T follicular helper cell (primary cell): ENCODE results near the gene RGS5.

Experiments
- DNase-seq: peaks from one replicate; pipeline ENCODE4 v3.0.0-alpha.2; 2020; ENCODE audit warnings: low read depth

The RGS5 gene

GRCh38 chr1:163144418-163144817 lies 58.3 kb downstream of the RGS5 start:
- DNase-seq = no peak

DNA sequence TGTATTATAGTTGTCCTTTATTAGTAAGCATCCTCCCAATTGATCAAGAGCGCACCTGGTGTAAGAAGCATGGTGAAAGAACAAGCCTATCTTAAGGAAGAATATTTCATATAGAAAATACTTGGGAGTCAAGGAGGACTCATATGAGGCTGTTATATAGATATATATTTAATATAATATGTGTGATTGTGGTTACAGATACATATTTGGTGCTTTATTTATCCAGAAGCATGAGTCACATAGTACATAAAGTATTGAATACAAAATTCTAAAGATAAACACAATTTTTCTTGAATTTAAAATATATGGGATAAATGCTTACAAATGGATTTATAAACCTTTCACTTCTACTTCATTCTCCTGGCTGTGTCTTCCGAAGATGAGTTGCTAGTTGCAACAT lies 60.6 kb downstream of the RGS5 start:
- DNase-seq = no peak

GRCh38 chr1:163141556-163141955 lies 61.2 kb downstream of the RGS5 start:
- DNase-seq = no peak

DNA sequence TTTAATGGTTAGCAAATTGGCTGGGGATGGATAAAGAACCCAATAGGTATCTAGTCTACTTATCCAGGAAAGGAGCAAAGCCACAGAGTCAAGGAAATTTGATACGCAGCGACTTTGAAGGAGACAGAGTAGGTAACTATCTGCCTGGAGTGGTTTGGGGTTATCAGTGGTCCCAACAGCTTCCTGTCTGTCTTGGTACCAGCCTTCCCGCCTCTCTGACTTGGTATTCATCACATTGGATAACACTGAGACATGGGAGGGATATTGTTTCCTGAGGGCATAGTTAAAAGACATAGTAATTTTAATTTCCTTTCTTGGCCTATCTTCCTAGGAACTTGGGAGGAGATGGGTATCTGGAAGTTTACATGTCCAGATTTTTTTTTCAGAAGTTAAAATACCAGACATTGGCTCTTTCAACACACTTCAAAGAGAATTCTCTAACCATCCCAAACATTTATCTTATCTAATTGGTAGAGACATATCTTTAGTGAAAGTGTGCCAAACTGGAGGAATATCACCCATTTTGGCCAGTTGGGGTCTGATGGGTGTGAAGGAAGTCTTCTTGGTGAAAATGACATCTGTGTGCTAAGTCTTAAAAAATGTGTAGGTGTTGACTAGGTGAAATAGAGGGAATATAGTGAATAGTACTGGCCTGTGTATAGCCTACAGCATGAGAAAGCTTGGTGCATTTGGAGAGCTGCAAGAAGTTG lies 65.0 kb downstream of the RGS5 start:
- DNase-seq = no peak

GRCh38 chr1:163131981-163132380 lies 70.7 kb downstream of the RGS5 start:
- no peak for DNase-seq

- DNase-seq = no peak
Observed at GRCh38 chr1:163130225-163130856, 72.4 kb downstream of the RGS5 start.

DNA sequence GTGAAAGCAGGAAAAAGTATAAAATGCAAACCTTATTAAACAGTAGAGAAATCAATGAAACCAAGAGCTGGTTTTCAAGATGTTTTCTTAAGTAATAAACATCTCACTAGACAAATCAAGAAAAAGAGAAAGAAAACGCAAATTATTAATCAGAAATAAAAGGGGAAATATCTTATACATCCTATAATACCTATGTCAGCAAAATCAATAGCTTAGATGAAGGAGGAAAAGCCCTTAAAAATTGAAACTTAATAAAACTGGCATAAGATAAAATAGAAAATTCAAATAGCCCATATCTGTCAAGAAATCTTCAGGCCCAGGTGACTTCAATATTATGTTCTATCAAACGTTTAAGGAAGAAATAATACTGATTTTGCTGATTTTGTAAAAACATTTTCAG lies 74.4 kb downstream of the RGS5 start:
- DNase-seq = no peak

DNA sequence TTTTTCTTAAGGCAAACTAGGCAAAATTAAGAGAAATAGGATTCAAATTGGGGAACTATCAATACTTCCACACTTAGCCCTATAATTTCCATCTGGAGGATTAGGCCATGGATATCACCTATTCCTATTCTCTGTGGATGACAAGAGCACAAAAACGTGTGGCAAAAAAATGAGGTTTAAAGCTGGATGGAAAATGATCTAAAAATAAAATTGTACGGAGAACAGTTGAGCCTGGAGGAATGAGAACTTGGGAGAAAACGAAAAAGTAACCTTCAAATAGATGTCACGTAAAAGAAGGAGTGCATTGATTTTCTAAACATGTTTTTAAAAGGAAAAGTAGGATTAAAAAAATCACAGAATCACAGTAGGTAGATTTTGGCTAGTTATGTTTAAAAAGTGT lies 77.9 kb downstream of the RGS5 start:
- DNase-seq = no peak

- no peak for DNase-seq
Observed at GRCh38 chr1:163120372-163120771, 82.3 kb downstream of the RGS5 start.

- DNase-seq = no peak
Observed at GRCh38 chr1:163119707-163120106, 83.0 kb downstream of the RGS5 start.

DNA sequence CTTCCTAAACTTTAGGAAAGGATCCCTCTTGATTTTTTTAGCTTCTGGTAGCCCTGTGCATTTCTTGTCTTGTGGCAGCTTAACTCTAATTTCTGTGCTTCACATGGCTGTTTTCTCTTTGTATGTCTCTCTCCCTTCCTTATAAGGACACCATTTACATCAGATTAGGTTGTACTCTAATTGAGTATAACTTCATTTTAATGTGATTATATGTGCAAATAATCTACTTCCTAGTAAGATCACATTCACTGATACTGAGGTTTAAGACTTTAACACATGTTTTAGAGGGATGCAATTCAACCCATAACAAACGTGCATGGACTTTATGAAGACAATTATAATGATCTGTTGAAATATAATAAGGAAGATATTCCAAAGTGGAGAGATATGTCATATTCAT lies 86.8 kb downstream of the RGS5 start:
- no peak for DNase-seq

- DNase-seq = no peak
Observed at GRCh38 chr1:163107655-163108054, 95.1 kb downstream of the RGS5 start.

- DNase-seq = no peak
Observed at GRCh38 chr1:163106364-163106987, 96.2 kb downstream of the RGS5 start.

DNA sequence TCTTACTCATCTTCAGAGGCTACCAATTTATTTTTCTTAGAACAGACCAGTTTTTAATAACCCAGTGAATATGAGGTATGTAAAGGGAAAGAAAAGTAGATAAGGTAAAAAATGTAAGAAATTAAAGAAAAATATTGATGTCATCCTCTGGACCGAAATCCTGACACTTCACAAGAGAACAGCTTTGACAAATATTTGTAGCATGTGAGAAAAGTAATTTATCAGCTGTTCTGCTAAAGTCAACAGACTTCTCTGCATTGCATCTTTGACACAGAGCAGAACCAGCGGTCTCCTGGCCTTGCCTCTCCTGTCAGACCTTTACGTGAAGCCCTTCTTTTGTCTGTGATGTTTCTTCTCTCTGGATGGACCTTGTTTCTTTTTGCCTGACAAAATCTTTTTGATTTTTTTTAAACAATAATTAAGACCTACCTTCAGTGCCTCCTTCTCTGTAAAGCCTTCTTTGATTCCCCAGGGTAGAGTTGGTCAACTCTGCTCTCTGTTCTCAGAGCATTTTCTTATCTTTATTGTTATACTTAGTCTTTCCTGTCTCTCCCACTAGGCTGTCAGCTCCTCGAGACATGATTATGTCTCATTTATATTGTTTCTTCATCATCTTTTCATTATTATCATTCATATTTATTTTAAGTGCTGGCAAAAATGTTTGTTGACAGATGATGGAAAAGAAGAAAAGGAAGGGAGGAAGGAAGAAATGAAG lies 98.2 kb downstream of the RGS5 start:
- DNase-seq = no peak

GRCh38 chr1:163102590-163102989 lies 100.1 kb downstream of the RGS5 start:
- no peak for DNase-seq

DNA sequence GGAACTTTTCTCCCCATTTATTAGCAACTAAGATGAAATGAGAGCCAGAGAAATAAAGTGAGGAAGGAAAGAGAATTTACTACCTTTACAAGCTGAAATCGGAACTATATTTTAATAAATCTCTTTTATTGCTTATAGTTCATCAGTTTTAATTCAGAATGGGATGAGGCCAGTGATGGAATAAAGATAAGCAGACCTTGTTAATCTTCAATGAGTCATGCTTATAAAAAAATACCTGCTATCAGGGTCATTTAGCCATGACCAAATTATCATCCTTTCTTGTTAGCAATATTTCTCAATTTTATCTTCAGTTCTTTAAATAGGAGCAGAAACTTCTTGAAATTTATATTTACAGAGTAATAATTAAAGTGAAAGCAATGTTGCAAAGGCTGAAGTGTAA lies 107.5 kb downstream of the RGS5 start:
- no peak for DNase-seq

DNA sequence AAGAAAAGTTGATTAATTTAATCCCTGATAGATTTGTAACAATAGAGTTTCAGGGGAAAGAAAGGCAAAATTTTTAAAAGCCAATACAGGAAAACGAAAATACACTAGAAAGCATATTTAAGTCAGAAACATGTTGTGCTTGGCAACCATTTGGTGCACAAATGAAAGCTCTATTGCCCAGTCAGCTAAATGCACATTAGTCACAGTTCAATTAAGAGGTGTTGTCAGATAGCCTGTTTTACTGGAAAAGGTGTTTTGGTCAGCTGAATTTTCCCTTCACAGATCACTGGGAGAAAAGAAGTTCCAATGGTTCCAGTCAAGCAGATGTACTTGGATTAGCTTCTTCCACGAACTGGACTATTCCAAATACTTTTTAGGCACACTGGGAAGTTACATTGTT lies 108.1 kb downstream of the RGS5 start:
- DNase-seq = no peak

GRCh38 chr1:163094182-163094581 lies 108.5 kb downstream of the RGS5 start:
- no peak for DNase-seq

DNA sequence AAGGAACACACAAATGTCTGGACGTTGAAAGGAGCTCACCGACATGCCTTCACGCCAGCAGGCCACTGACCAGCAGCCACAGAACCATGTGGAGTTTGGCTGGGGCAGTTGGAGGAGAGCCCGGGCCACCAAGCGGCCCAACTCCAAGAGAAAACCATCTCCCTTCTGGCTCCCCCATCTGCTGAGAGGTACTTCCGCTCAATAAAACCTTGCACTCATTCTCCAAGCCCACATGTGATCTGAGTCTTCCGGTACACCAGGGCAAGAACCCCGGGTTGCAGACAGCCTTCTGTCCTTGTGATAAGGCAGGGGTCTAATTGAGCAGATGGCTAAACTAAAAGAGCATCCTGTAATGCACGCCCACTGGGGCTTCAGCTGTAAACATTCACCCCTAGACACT lies 109.1 kb downstream of the RGS5 start:
- DNase-seq = no peak

GRCh38 chr1:163093169-163093568 lies 109.5 kb downstream of the RGS5 start:
- DNase-seq = no peak
